Neuron (in vitro differentiated cells): ENCODE results near the gene HSD17B2.

ENCODE experiments used
- H2AFZ ChIP-seq: one replicate; pipeline ENCODE4 v1.6.1; 2013; ENCODE audit warnings: low read depth, mild to moderate bottlenecking, inconsistent platforms, low read length, moderate library complexity
- H3K27me3 ChIP-seq: one replicate; pipeline ENCODE4 v1.6.1; 2013; ENCODE audit warnings: low read length; ENCODE audit not compliant: insufficient read depth
- H3K36me3 ChIP-seq: one replicate; pipeline ENCODE4 v1.6.1; 2013; ENCODE audit warnings: low read length; ENCODE audit not compliant: insufficient read depth
- H3K4me1 ChIP-seq: one replicate; pipeline ENCODE4 v1.6.1; 2013; ENCODE audit warnings: low read length; ENCODE audit not compliant: insufficient read depth
- H3K4me3 ChIP-seq: 2 replicates; pipeline ENCODE4 v1.5.1; 2013; ENCODE audit warnings: mild to moderate bottlenecking, low read length, moderate library complexity
- H3K9me3 ChIP-seq: one replicate; pipeline ENCODE4 v1.6.1; 2013; ENCODE audit warnings: low read length

HSD17B2 gene

DNA sequence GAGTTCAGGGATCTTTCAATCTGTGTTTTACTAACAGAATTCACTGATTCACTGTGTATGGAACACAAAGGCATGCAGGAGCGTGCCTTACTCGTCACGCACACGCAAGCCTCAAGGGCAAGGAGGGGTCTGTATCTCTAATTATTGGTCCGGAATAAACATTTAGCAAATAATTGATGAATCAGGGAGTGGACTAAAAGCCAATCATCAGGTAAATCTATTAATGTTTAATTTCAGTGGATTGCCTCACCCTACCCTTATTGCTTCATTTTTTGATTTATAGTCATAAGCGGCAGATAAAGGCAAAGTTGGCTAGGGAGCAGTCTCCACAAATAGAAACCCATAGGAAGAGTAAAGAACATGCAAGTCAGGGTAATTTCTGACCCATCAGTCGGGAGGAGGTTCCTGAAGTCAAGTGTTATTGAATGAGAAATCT lies 7.4 kb upstream of the HSD17B2 start:
- Histone ChIP-seq H3K36me3 (no peaks in the 10 kb centered on the region), H3K9me3 (no peaks in the 10 kb centered on the region), H2AFZ (no peak overlapping the region), H3K4me1 (no peaks in the 10 kb centered on the region), H3K27me3 (no peaks in the 10 kb centered on the region), H3K4me3 (no peak overlapping the region)

DNA sequence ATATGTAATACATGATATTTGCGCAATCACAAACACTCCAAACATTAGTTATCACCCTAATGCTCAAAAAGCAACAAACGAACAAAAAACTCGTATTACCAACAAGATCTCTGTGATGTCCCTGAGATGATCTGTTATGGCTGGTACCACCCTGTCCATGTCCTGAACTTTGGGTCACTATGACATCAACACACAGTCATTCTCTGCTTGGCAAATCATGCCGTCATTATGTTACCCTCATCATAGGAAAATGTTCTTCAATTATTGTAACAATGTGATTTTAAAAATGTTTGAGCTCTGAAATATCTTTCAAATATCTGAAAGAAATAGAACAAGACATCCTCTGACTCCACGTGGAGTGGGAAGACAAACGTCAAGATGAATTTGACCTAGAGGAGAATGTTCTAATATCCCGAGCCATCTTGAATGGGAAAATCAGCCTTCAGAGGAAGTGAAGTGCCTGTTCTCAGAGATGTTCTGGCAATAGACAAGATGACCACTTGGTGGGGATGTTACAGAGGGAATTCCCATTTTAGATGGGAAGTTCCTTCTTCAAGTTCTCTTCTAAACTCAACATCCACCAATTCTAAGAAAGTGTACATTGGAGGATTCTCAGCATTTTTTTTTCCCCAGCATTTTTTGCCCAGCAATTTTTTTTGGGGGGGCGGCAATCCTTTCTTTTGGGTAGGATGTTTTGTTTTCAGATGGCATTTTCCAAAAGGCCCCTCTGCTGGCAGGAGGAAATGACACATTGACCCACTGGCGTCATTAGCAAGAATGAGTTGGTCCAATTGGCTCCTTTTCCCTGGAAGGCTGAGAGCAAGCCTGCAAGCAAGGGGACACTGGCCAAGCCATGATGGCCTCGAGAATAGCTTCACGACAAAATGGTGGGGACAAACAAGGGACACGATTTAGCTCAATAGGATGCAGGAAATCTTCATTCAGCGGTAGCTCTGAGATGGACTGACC lies 3.7 kb upstream of the HSD17B2 start:
- Histone ChIP-seq H2AFZ (no peak overlapping the region), H3K4me1 (no peaks in the 10 kb centered on the region), H3K9me3 (no peaks in the 10 kb centered on the region), H3K36me3 (no peaks in the 10 kb centered on the region), H3K27me3 (no peaks in the 10 kb centered on the region), H3K4me3 (no peak overlapping the region)

DNA sequence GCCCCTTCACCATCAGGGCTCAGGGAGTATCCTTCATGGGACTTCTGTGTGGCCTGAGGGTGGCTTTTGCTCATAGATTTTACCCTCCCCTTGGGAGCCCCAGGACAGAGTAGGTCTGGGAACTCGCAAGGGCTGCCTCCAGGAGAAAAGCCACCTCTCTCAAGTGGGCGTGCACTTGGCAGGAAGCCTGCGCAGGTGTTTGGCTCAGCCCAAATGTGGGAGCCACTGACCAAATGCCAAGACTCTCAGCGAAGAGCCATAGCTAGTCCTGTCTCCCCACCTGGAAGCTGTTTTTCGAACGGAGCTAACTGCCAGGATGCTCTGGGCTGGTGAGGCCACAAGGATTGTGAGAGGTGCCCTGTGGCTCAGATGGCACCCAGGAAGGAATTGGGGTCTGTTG lies 2.0 kb upstream of the HSD17B2 start:
- no peaks in the 10 kb centered on the region for H3K36me3 ChIP-seq
- H2AFZ ChIP-seq: no peak overlapping the region
- no peaks in the 10 kb centered on the region for H3K27me3 ChIP-seq
- no peaks in the 10 kb centered on the region for H3K9me3 ChIP-seq
- H3K4me3 ChIP-seq: no peak overlapping the region
- no peaks in the 10 kb centered on the region for H3K4me1 ChIP-seq

DNA sequence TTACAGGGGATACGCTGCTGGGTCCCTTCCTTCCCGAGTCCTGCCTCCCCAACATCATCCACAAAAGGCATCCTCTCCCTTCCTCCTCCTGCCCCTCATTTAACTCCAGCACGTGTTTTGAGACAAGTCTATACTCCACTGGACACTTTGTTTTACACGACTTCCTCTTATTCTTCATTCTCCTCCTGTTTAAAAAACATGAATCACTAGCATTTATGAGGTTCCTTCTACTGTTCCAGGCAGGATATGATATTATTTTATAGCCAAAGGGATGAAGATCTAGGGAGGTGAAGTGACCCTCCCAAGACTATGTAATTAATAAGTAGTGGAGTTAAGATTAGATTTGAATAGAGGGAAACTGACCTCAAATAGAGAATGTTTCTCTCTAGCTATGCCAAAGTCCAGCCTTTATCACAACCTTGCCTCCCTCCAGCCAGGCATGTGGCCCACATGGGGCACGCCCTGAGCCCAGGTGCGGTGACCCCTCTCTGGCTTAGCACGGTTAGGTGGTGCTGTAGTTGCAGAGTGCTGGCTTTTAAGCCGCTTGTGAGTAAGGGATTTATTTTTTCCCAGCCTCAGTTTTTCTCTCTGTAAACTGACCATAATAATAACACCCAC lies 1.3 kb upstream of the HSD17B2 start:
- H3K36me3 ChIP-seq: no peaks in the 10 kb centered on the region
- no peak overlapping the region for H3K4me3 ChIP-seq
- no peak overlapping the region for H2AFZ ChIP-seq
- no peaks in the 10 kb centered on the region for H3K4me1 ChIP-seq
- H3K9me3 ChIP-seq: no peaks in the 10 kb centered on the region
- H3K27me3 ChIP-seq: no peaks in the 10 kb centered on the region

DNA sequence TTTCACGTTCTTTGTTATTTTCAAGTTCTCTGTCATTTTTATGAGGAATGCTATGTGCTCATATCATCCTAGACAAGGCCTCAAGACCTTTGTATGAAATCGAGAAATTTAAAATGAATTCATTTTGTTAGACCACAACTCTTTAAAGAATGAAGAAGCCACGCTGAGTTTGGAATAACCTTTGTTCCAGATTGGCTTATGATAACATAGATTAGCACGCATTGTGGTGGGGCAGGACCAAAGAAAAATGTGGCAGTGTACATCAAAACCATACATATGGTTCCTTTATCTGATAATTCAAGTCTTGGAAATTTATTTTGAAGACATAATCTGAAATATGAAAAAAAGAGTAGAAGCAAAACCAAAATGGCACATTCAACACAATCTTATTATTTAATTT lies 2.2 kb downstream of the HSD17B2 start:
- Histone ChIP-seq H3K4me1 (no peaks in the 10 kb centered on the region), H2AFZ (no peak overlapping the region), H3K4me3 (no peak overlapping the region), H3K9me3 (no peaks in the 10 kb centered on the region), H3K27me3 (no peaks in the 10 kb centered on the region), H3K36me3 (no peaks in the 10 kb centered on the region)

DNA sequence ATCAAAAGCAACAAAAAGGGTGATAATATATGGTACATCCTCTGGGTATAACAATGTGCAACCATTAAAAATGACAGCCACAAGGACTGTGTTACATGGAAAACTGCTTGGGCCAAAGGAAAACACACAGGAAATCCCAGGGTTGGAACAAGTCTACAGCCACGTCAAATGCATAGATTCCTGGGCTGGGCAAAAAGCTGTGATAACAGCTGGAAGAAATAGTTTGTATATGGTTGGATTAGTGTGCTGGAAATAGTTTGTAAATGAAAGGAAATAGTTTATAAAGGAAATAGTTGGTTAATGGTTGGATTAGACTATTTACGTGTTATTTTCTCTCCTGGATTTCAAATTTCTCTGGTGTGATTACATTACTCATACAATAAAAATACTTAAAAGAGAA lies 2.6 kb downstream of the HSD17B2 start:
- H3K27me3 ChIP-seq: no peaks in the 10 kb centered on the region
- H2AFZ ChIP-seq: no peak overlapping the region
- H3K4me1 ChIP-seq: no peaks in the 10 kb centered on the region
- no peaks in the 10 kb centered on the region for H3K9me3 ChIP-seq
- no peaks in the 10 kb centered on the region for H3K36me3 ChIP-seq
- H3K4me3 ChIP-seq: no peak overlapping the region

DNA sequence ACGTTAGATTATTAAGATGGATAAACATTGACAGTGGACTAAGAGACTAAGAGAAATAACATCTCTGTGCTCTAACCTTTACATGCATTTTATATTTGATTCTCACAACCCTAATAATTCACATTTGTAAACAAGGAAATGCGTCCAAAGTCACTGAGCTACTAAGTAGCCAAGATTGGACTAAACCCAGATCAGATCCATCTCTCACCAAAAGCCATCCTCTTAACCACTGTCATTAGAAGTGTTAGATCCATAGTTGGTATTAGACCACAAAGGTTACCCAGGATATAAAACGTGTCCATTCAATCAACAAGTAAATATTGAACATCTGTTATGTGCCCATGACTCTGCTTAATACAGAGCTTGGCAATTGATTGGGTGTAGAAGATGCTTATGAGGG lies 5.2 kb downstream of the HSD17B2 start:
- Histone ChIP-seq H3K4me1 (no peaks in the 10 kb centered on the region), H3K27me3 (no peaks in the 10 kb centered on the region), H2AFZ (no peak overlapping the region), H3K4me3 (no peak overlapping the region), H3K9me3 (no peaks in the 10 kb centered on the region), H3K36me3 (no peaks in the 10 kb centered on the region)

DNA sequence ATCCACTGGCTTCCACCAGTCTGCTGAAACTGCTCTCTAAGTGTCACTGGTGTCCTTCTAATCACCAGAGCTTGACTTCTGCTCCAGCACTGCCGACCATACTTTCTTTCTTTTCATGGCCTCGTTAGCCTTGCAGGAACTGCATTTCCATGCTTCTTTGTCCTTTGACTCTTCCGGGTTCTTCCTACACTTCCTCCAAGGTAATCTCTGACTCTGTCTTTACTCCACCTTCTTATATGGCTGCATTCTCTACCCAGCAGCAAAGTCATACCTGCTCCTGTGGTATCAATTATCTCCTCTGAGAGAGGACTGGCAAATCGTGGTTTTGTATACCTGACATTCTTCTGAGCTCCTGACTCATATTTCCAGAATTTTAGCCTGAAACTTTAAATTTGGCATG lies 6.5 kb downstream of the HSD17B2 start:
- Histone ChIP-seq H3K9me3 (no peaks in the 10 kb centered on the region), H3K4me3 (no peak overlapping the region), H3K27me3 (no peaks in the 10 kb centered on the region), H3K36me3 (no peaks in the 10 kb centered on the region), H3K4me1 (peaks cover 5% of the 10 kb centered on the region), H2AFZ (no peak overlapping the region)

DNA sequence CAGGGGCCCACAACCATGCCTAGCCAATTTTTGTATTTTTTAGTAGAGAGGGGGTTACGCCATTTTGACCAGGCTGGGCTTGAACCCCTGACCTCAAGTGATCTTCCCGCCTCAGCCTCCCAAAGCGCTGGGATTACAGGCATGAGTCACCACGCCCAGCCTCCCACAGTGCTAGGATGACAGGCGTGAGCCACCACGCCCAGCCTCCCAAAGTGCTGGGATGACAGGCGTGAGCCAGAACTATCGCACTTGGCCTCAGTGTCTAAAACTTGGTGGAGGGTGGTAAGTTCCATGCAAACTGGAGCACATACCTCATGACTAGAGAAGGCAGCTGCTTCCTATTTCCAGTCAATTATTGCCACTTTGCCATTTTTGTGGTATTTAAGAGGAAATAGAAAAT lies 7.1 kb downstream of the HSD17B2 start:
- no peak overlapping the region for H3K4me3 ChIP-seq
- H3K36me3 ChIP-seq: no peaks in the 10 kb centered on the region
- no peak overlapping the region for H2AFZ ChIP-seq
- peaks cover 5% of the 10 kb centered on the region for H3K4me1 ChIP-seq
- no peaks in the 10 kb centered on the region for H3K27me3 ChIP-seq
- H3K9me3 ChIP-seq: no peaks in the 10 kb centered on the region

DNA sequence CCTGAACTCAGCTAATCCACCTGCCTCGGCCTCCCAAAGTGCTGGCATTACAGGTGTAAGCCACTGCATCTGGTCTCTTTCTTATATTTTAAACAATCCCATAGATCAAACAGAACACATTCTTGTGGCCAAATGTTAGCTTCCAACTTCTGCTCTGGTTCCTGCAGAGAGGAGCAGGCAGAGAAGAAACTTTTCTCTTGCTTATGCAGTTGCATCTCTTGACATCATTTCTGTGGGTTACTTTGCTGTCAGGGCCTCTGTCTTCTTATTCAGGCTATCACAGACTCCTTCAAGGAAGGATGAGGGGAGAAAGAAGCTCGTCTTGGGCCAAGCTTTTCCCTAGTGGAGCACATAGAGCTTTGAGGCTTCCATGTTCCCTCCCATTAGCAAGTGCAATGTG lies 7.8 kb downstream of the HSD17B2 start:
- Histone ChIP-seq H3K4me1 (peaks cover 5% of the 10 kb centered on the region), H3K27me3 (no peaks in the 10 kb centered on the region), H3K4me3 (no peak overlapping the region), H3K9me3 (no peaks in the 10 kb centered on the region), H3K36me3 (no peaks in the 10 kb centered on the region), H2AFZ (no peak overlapping the region)

DNA sequence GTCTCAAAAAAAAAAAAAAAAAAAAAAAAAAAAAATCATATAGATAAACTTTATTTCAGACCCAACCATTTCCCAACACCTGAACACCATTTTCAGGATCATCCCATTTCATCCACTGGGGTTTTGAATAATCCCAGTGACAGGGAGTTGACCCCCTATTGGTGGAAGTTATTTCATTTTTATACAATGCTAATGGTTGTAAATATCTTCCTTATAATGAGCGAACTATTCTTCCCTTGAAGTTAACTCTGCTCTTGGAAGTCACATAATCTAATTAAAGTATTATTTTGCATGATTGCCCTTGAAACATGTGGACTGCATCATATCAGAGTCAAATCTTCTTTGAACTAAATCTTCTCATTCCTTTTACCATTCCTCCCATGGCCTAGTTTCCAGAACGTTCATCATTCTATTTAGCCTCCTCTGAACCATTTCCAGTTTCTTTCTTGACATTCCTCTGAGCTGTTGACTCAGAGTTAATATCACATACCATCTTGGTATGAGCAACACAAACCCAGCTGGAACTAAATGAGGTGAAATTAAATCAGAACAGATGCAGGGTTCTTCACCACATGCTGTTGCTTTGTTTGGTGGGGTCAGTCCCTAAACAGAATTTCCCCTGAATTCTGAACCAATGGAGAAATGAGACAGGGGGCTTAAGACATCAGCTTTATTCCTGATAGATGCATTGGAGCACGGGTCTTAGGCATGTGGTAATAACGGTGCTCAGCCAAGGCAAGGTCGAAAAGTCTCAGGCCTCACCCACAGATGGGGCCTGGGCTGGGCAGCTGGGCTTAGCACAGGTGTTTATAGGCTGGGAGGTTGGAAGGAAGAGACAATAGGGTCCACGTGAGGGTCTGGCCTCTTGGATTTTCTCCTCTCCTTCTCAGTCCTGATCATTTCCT lies 8.9 kb downstream of the HSD17B2 start:
- no peak overlapping the region for H3K4me3 ChIP-seq
- H3K36me3 ChIP-seq: no peaks in the 10 kb centered on the region
- H3K9me3 ChIP-seq: no peaks in the 10 kb centered on the region
- no peaks in the 10 kb centered on the region for H3K27me3 ChIP-seq
- H2AFZ ChIP-seq: no peak overlapping the region
- peaks cover 5% of the 10 kb centered on the region for H3K4me1 ChIP-seq

DNA sequence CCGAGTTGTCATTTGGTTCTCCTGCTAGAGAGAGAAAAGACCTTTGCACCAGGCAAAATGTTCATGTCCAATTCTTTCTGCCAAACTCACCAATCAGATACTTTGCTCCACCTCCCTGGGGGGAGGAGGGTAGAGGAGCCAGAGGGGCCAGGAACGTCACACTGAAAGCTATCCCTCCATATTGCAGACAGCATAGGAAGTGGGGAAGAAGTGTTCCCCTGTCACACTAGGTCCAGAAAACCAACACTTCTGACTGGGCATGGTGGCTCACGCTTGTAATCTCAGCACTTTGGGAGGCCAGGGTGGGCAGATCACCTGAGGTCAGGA lies 9.5 kb downstream of the HSD17B2 start:
- peaks cover 5% of the 10 kb centered on the region for H3K4me1 ChIP-seq
- no peaks in the 10 kb centered on the region for H3K36me3 ChIP-seq
- H3K27me3 ChIP-seq: no peaks in the 10 kb centered on the region
- H2AFZ ChIP-seq: no peak overlapping the region
- no peak overlapping the region for H3K4me3 ChIP-seq
- no peaks in the 10 kb centered on the region for H3K9me3 ChIP-seq

DNA sequence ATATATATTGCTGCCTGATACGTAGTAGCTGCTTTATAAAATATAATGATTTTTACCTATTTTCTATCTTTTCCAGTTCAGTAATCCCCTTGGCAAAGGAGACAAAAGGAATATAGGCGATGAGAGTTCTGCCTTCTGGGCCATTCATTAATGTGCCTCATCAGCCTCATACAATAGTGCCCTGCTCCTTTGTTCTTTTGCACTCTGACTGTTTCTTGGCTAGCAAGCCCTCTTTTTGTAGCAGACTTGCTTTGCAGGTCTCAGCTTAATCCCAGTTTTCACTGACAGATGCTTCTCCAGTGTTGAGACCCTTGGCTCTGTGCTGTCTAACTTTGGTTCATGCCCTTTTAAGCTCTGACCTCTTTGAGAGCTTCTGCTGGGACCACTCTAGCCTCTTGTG lies 10.4 kb downstream of the HSD17B2 start:
- H3K4me3 ChIP-seq: no peak overlapping the region
- H3K9me3 ChIP-seq: no peaks in the 10 kb centered on the region
- no peak overlapping the region for H2AFZ ChIP-seq
- peaks cover 5% of the 10 kb centered on the region for H3K4me1 ChIP-seq
- H3K27me3 ChIP-seq: no peaks in the 10 kb centered on the region
- no peaks in the 10 kb centered on the region for H3K36me3 ChIP-seq
